GM23338 (cell line): Measurements from ENCODE around the gene CACNG1. TPM values are rescaled to one million over a fixed set of nuclear protein-coding genes. Genes with fewer than 3 reads are reported as not detected.

ENCODE experiments used
- ATAC-seq: fragments of 200-7000 bp; cut with Tn5 transposase; 3 replicates; pipeline ENCODE4 v1.9.1; 2020
- DNase-seq: peaks from one replicate; pipeline ENCODE4 v3.0.0-alpha.2; 2015; ENCODE audit warnings: low spot score
- H2AFZ ChIP-seq: fragments of 200-600 bp; sonication (generic); 2 replicates; pipeline ENCODE4 v1.8.0; 2016; ENCODE audit warnings: antibody characterized with exemption, mild to moderate bottlenecking, moderate library complexity
- H3F3A ChIP-seq: fragments of 200-600 bp; sonication (generic); replicated peaks from 2 replicates; pipeline ENCODE4 v1.8.0; 2017; ENCODE audit warnings: antibody characterized with exemption, mixed run types, low read depth
- H3K27ac ChIP-seq: fragments of 200-600 bp; sonication (generic); 2 replicates; pipeline ENCODE4 v1.6.1; 2016; ENCODE audit warnings: low read depth
- H3K27me3 ChIP-seq: fragments of 200-600 bp; sonication (generic); 2 replicates; pipeline ENCODE4 v1.8.0; 2016; ENCODE audit warnings: mild to moderate bottlenecking, mixed run types, moderate library complexity; ENCODE audit not compliant: insufficient read depth
- H3K36me3 ChIP-seq: fragments of 200-600 bp; sonication (generic); 2 replicates; pipeline ENCODE4 v1.8.0; 2016; ENCODE audit warnings: mild to moderate bottlenecking; ENCODE audit not compliant: insufficient read depth
- H3K4me1 ChIP-seq: fragments of 200-600 bp; sonication (generic); 2 replicates; pipeline ENCODE4 v1.8.0; 2016; ENCODE audit warnings: mild to moderate bottlenecking, moderate library complexity; ENCODE audit not compliant: insufficient read depth
- H3K4me2 ChIP-seq: fragments of 200-600 bp; sonication (generic); 2 replicates; pipeline ENCODE4 v1.7.1; 2017; ENCODE audit warnings: mixed run types
- H3K4me3 ChIP-seq: fragments of 200-600 bp; sonication (generic); 2 replicates; pipeline ENCODE4 v1.6.1; 2016; ENCODE audit warnings: mixed run types
- H3K79me2 ChIP-seq: fragments of 200-600 bp; sonication (generic); replicated peaks from 2 replicates; pipeline ENCODE4 v1.8.0; 2017; ENCODE audit warnings: mild to moderate bottlenecking; ENCODE audit not compliant: insufficient read depth
- H3K9me2 ChIP-seq: fragments of 200-600 bp; sonication (generic); 2 replicates; pipeline ENCODE4 v1.8.0; 2017; ENCODE audit not compliant: insufficient read depth
- H4K20me1 ChIP-seq: fragments of 200-600 bp; sonication (generic); replicated peaks from 2 replicates; pipeline ENCODE4 v1.8.0; 2017; ENCODE audit warnings: mild to moderate bottlenecking; ENCODE audit not compliant: insufficient read depth
- H3K27ac Mint-ChIP-seq: 2 replicates; pipeline ENCODE4 v1.8.0; 2020; ENCODE audit warnings: inconsistent platforms, mild to moderate bottlenecking, moderate library complexity, mixed read lengths
- H3K27me3 Mint-ChIP-seq: 3 replicates; pipeline ENCODE4 v1.8.0; 2022; ENCODE audit warnings: low read depth, mild to moderate bottlenecking, moderate library complexity, mixed read lengths, inconsistent platforms; ENCODE audit not compliant: insufficient read depth, poor library complexity
- H3K36me3 Mint-ChIP-seq: 3 replicates; pipeline ENCODE4 v1.8.0; 2021; ENCODE audit warnings: low read depth, mild to moderate bottlenecking, inconsistent platforms, moderate library complexity, mixed read lengths
- H3K4me1 Mint-ChIP-seq: 3 replicates; pipeline ENCODE4 v1.8.0; 2020; ENCODE audit warnings: mild to moderate bottlenecking, inconsistent platforms, mixed read lengths
- H3K4me3 Mint-ChIP-seq: 3 replicates; pipeline ENCODE4 v1.8.0; 2021; ENCODE audit warnings: moderate library complexity, mild to moderate bottlenecking, inconsistent platforms, mixed read lengths
- H3K9me3 Mint-ChIP-seq: 3 replicates; pipeline ENCODE4 v1.8.0; 2020; ENCODE audit warnings: moderate library complexity, mild to moderate bottlenecking, inconsistent platforms, mixed read lengths
- EZH2phosphoT487 ChIP-seq: fragments of 200-600 bp; sonication (generic); IDR thresholded peaks from one replicate; pipeline ENCODE4 v1.8.1; 2018; ENCODE audit warnings: antibody characterized with exemption; ENCODE audit not compliant: unreplicated experiment
- NANOG ChIP-seq: IDR thresholded peaks from 2 replicates; pipeline ENCODE4 v1.6.1; 2016; ENCODE audit warnings: antibody characterized with exemption, borderline replicate concordance
- STAT1 ChIP-seq: IDR thresholded peaks from one replicate; pipeline ENCODE4 v1.6.1; 2016; ENCODE audit warnings: antibody characterized with exemption; ENCODE audit not compliant: unreplicated experiment
- polyA plus RNA-seq: library from polyadenylated mRNA; unstranded; fragments of >200 nt; fragmentation: Nextera tagmentation; extraction: Ambion mirVana; gene quantifications from 2 replicates; pipeline ENCODE4 v1.2.1, GENCODE V29; 2016
- total RNA-seq: library from RNA; depleted of rRNA; stranded (reverse); fragments of >200 nt; shearing (Covaris generic); gene quantifications from 2 replicates; pipeline ENCODE4 v1.2.3, GENCODE V29; 2014
- TF ChIP-seq, protein P1 (sequence below): fragments of 250-450 bp; sonication (Bioruptor Pico); IDR thresholded peaks from 2 replicates; pipeline ENCODE4 v1.5.0; 2020; ENCODE audit warnings: mild to moderate bottlenecking, moderate library complexity
- TF ChIP-seq, protein P2 (sequence below), 2 experiments: fragments of 200-600 bp in 1 of 2; sonication (generic) in 1 of 2; conservative IDR thresholded peaks; 2 replicates each; pipeline versions ENCODE4 v1.5.1 to v1.6.1; 2016 to 2017; ENCODE audit warnings: antibody characterized with exemption in 2 of 2, low read depth in 2 of 2, mild to moderate bottlenecking in 2 of 2, moderate library complexity in 1 of 2
- TF ChIP-seq, protein P3 (sequence below): IDR thresholded peaks from 2 replicates; pipeline ENCODE4 v1.6.1; 2016; ENCODE audit warnings: antibody characterized with exemption
- TF ChIP-seq, protein P4 (sequence below): IDR thresholded peaks from one replicate; pipeline ENCODE4 v1.6.1; 2018; ENCODE audit warnings: antibody characterized with exemption; ENCODE audit not compliant: unreplicated experiment

The CACNG1 gene
- total and polyA plus RNA-seq, 2 experiments from 2014 or later = not detected

DNA sequence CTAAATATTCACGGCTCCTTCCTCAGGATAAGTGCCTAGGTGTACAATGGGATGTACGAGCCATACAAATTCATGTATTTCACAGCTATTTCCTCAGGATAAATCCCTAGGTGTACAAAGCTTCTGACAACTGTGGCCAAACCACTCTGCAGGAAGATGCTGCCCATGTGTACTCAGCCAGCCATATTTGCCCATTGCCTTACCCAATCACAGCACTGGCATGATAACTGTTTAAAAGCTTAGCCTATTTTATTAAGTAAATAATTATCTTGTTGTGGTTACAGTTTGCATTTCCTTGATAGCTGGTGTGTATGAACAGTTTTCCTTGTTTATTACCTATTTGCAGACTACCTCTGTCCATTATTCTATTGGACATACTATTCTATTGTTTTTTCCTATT, 35.1 kb downstream of the CACNG1 start:
- Mint-ChIP-seq H3K36me3 (no peaks in the 10 kb centered on the region; the same call in 1 of the 3 replicates), H3K4me3 (no peak overlapping the region), H3K27me3 (no peaks in the 10 kb centered on the region), H3K27ac (no peak overlapping the region), H3K9me3 (no peaks in the 10 kb centered on the region), H3K4me1 (no peaks in the 10 kb centered on the region)
- H3K27ac ChIP-seq = no peak overlapping the region
- H2AFZ ChIP-seq = no peak overlapping the region
- TF ChIP-seq, protein P1, sequence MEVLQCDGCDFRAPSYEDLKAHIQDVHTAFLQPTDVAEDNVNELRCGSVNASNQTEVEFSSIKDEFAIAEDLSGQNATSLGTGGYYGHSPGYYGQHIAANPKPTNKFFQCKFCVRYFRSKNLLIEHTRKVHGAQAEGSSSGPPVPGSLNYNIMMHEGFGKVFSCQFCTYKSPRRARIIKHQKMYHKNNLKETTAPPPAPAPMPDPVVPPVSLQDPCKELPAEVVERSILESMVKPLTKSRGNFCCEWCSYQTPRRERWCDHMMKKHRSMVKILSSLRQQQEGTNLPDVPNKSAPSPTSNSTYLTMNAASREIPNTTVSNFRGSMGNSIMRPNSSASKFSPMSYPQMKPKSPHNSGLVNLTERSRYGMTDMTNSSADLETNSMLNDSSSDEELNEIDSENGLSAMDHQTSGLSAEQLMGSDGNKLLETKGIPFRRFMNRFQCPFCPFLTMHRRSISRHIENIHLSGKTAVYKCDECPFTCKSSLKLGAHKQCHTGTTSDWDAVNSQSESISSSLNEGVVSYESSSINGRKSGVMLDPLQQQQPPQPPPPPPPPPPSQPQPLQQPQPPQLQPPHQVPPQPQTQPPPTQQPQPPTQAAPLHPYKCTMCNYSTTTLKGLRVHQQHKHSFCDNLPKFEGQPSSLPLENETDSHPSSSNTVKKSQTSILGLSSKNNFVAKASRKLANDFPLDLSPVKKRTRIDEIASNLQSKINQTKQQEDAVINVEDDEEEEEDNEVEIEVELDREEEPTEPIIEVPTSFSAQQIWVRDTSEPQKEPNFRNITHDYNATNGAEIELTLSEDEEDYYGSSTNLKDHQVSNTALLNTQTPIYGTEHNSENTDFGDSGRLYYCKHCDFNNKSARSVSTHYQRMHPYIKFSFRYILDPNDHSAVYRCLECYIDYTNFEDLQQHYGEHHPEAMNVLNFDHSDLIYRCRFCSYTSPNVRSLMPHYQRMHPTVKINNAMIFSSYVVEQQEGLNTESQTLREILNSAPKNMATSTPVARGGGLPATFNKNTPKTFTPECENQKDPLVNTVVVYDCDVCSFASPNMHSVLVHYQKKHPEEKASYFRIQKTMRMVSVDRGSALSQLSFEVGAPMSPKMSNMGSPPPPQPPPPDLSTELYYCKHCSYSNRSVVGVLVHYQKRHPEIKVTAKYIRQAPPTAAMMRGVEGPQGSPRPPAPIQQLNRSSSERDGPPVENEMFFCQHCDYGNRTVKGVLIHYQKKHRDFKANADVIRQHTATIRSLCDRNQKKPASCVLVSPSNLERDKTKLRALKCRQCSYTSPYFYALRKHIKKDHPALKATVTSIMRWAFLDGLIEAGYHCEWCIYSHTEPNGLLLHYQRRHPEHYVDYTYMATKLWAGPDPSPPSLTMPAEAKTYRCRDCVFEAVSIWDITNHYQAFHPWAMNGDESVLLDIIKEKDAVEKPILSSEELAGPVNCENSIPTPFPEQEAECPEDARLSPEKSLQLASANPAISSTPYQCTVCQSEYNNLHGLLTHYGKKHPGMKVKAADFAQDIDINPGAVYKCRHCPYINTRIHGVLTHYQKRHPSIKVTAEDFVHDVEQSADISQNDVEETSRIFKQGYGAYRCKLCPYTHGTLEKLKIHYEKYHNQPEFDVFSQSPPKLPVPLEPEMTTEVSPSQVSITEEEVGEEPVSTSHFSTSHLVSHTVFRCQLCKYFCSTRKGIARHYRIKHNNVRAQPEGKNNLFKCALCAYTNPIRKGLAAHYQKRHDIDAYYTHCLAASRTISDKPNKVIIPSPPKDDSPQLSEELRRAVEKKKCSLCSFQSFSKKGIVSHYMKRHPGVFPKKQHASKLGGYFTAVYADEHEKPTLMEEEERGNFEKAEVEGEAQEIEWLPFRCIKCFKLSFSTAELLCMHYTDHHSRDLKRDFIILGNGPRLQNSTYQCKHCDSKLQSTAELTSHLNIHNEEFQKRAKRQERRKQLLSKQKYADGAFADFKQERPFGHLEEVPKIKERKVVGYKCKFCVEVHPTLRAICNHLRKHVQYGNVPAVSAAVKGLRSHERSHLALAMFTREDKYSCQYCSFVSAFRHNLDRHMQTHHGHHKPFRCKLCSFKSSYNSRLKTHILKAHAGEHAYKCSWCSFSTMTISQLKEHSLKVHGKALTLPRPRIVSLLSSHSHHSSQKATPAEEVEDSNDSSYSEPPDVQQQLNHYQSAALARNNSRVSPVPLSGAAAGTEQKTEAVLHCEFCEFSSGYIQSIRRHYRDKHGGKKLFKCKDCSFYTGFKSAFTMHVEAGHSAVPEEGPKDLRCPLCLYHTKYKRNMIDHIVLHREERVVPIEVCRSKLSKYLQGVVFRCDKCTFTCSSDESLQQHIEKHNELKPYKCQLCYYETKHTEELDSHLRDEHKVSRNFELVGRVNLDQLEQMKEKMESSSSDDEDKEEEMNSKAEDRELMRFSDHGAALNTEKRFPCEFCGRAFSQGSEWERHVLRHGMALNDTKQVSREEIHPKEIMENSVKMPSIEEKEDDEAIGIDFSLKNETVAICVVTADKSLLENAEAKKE (CRISPR knock-in tag) = no peak
- TF ChIP-seq EZH2phosphoT487 (no peak), NANOG (no peak), STAT1 (no peak)
- TF ChIP-seq, protein P2, sequence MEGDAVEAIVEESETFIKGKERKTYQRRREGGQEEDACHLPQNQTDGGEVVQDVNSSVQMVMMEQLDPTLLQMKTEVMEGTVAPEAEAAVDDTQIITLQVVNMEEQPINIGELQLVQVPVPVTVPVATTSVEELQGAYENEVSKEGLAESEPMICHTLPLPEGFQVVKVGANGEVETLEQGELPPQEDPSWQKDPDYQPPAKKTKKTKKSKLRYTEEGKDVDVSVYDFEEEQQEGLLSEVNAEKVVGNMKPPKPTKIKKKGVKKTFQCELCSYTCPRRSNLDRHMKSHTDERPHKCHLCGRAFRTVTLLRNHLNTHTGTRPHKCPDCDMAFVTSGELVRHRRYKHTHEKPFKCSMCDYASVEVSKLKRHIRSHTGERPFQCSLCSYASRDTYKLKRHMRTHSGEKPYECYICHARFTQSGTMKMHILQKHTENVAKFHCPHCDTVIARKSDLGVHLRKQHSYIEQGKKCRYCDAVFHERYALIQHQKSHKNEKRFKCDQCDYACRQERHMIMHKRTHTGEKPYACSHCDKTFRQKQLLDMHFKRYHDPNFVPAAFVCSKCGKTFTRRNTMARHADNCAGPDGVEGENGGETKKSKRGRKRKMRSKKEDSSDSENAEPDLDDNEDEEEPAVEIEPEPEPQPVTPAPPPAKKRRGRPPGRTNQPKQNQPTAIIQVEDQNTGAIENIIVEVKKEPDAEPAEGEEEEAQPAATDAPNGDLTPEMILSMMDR (conservative IDR thresholded peaks at IDR 0.05; ENCODE audit: low read depth in 2 of 2) = no peak
- TF ChIP-seq, protein P3, sequence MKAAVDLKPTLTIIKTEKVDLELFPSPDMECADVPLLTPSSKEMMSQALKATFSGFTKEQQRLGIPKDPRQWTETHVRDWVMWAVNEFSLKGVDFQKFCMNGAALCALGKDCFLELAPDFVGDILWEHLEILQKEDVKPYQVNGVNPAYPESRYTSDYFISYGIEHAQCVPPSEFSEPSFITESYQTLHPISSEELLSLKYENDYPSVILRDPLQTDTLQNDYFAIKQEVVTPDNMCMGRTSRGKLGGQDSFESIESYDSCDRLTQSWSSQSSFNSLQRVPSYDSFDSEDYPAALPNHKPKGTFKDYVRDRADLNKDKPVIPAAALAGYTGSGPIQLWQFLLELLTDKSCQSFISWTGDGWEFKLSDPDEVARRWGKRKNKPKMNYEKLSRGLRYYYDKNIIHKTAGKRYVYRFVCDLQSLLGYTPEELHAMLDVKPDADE = no peak
- TF ChIP-seq, protein P4, sequence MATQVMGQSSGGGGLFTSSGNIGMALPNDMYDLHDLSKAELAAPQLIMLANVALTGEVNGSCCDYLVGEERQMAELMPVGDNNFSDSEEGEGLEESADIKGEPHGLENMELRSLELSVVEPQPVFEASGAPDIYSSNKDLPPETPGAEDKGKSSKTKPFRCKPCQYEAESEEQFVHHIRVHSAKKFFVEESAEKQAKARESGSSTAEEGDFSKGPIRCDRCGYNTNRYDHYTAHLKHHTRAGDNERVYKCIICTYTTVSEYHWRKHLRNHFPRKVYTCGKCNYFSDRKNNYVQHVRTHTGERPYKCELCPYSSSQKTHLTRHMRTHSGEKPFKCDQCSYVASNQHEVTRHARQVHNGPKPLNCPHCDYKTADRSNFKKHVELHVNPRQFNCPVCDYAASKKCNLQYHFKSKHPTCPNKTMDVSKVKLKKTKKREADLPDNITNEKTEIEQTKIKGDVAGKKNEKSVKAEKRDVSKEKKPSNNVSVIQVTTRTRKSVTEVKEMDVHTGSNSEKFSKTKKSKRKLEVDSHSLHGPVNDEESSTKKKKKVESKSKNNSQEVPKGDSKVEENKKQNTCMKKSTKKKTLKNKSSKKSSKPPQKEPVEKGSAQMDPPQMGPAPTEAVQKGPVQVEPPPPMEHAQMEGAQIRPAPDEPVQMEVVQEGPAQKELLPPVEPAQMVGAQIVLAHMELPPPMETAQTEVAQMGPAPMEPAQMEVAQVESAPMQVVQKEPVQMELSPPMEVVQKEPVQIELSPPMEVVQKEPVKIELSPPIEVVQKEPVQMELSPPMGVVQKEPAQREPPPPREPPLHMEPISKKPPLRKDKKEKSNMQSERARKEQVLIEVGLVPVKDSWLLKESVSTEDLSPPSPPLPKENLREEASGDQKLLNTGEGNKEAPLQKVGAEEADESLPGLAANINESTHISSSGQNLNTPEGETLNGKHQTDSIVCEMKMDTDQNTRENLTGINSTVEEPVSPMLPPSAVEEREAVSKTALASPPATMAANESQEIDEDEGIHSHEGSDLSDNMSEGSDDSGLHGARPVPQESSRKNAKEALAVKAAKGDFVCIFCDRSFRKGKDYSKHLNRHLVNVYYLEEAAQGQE = no peak
- DNase-seq (no peak), ATAC-seq (no peak)
- no peaks in the 10 kb centered on the region for H3K36me3 ChIP-seq
- no peaks in the 10 kb centered on the region for H3K9me2 ChIP-seq
- H3F3A ChIP-seq = no peaks in the 10 kb centered on the region
- no peaks in the 10 kb centered on the region for H3K79me2 ChIP-seq
- no peak overlapping the region for H3K4me2 ChIP-seq
- no peaks in the 10 kb centered on the region for H3K4me1 ChIP-seq
- H3K27me3 ChIP-seq = no peaks in the 10 kb centered on the region
- no peak overlapping the region for H3K4me3 ChIP-seq
- H4K20me1 ChIP-seq = no peaks in the 10 kb centered on the region
